NCI-H2196 treated with DMSO at 0.1 percent for 48 hours (cell line): Measurements from ENCODE around the gene KRTAP4-5.
"Not testable (repeated sequence)": the region's sequence is repeated elsewhere in the genome, so short reads cannot be mapped to it uniquely, and the experiment has no call there.

ENCODE experiments used
- DNase-seq: peaks from one replicate; lab custom pipeline; 2025; ENCODE audit not compliant: unreplicated experiment; lab: John Stamatoyannopoulos, UW

KRTAP4-5 gene

DNA sequence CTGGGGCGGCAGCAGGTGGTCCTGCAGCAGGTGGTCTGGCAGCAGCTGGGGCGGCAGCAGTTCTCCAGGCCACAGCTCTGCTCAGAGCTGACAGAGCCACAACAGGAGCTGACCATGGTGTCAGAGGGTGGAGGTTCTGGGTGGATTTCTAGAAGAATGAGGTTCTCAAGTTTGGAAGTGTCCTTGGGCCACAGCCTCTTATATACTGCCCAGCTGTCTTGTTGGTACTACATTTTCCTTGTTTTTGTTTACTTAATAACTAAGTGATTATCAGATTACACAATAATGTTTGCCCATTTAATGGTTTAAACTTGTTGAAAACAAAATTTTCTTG lies at the start of gene KRTAP4-5:
TSS of gene KRTAP4-5 (minus strand) at position 174 of the 334 bp plus-strand sequence. CDS start at position 116, 58 bp downstream.
- no peak for DNase-seq

- DNase-seq = no peak
Observed at GRCh38 chr17:41196068-41196467, 46.4 kb upstream of the KRTAP4-5 start.

DNA sequence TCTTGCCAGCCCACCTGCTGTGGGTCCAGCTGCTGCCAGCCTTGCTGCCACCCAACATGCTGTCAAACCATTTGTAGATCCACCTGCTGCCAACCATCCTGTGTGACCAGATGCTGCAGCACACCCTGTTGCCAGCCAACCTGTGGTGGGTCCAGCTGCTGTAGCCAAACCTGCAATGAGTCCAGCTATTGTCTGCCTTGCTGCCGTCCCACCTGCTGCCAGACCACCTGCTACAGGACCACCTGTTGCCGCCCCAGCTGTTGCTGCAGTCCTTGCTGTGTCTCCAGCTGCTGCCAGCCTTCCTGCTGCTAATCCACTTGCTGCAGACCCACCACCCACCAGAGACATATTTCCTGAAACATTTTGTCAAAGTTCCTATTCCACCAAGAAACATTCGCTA lies 40.7 kb upstream of the KRTAP4-5 start:
- no peak for DNase-seq

DNA sequence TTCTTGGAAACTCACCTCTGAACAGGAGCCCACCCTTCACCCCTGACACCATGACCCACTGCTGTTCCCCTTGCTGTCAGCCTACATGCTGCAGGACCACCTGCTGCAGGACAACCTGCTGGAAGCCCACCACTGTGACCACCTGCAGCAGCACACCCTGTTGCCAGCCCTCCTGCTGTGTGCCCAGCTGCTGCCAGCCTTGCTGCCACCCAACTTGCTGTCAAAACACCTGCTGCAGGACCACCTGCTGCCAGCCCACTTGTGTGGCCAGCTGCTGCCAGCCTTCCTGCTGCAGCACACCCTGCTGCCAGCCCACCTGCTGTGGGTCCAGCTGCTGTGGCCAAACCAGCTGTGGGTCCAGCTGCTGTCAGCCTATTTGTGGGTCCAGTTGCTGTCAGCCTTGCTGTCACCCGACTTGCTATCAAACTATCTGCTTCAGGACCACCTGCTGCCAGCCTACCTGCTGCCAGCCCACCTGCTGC lies 40.3 kb upstream of the KRTAP4-5 start, which contains the start of gene KRTAP9-1:
TSS of gene KRTAP9-1 (plus strand) at position 51 of the 482 bp plus-strand sequence. CDS start at position 51, 0 bp downstream.
- DNase-seq = not testable (repeated sequence)

DNA sequence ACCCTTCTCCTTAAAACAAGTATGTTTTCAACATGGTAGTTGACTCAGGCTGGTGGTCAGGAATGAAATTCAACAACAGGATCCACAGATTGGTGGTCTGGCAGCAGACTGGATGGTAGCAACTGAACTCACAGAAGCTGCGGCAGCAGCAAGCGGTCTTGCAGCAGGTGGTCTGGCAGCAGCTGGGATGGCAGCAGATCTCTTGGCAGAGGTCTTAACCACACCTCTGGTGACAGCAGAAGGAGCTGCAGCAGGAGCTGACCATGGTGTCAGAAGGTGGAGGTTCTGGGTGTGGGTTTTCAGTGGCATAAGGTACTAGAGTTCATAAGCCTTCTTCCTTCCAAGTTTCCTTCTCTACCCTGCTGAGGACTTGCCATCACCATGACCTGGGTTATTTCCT lies 37.2 kb upstream of the KRTAP4-5 start:
- no peak for DNase-seq

DNA sequence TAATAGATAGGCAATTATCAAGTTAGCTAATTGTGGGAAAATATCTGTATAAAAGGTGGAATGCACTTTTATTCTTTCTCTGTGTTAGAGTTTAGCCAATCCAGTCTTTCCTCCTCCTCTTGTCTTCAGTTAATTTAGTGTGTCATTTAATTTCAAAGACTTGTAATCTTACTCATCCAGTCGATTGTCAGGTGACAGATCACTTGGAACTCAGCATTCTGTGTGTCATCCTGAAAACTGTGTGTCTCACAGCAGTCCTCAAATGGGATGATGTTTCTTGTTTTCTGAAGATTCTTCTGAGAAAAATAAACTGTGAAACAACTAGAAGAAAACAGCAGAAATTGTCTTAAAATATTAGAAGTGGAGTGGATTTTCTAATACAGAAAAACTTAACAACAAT lies 35.4 kb upstream of the KRTAP4-5 start:
- no peak for DNase-seq

DNA sequence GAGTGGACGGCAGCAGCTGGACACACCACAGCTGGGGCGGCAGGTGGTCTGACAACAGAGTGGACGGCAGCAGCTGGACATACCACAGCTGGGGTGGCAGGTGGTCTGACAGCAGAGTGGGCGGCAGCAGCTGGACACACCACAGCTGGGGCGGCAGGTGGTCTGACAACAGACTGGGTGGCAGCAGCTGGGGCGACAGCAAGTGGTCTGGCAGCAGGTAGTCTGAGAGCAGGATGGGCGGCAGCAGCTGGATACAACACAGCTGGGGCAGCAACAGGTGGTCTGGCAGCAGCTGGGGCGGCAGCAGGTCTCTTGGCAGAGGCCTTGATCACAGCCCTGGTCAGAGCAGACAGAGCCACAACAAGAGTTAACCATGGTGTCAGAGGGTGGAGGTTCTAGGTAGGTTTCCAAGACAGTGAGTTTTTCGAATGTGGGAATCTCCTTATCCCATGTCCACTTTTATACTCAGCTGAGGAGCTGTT lies 34.9 kb upstream of the KRTAP4-5 start, which contains the start of gene KRTAP4-1:
TSS of gene KRTAP4-1 (minus strand) at position 432 of the 482 bp plus-strand sequence. CDS start at position 375, 57 bp downstream.
- no peak for DNase-seq

DNA sequence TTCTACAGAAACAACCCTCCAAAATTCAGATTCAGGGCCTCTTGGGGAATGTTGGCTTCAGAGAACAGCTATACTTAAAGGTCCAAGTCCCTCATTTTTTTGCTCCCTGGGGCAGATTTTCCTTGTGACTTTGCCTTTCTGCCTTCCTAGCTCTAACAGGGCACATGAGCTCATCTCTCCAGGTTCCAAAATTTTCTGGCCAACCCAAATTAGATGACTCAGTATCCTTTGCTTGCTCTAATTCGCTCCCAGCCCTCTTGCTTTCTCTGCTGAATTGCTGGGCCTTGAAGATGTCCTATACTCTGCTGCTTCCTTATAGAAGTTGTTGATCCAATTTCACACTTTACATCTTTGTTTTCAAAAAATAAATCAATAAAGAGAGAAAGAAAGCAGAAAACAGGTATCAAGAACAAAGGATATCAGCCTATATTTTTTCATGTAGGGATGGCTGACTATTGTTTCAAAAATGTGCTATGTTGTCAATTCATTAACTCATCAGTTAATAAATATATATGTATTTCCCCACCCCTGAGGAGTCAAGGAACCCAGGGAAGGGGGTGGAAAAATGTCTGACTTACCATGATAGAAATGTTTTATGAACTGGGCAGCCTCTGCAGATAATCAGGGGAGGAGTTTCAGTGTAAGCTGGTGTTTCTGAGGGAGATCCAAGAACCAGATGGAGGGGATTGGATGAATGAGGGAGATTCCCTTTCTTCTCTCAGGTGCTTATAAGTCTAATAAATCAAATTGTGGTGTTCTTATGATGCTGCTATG lies 29.4 kb upstream of the KRTAP4-5 start:
- no peak for DNase-seq

- DNase-seq = no peak
Observed at GRCh38 chr17:41178341-41178740, 28.7 kb upstream of the KRTAP4-5 start.

GRCh38 chr17:41177727-41178271 lies 28.2 kb upstream of the KRTAP4-5 start, which contains the start of gene KRTAP4-2:
TSS of gene KRTAP4-2 (minus strand) at chr17:41178221. CDS start at chr17:41178164, 57 bp downstream.
- no peak for DNase-seq

- no peak for DNase-seq
Observed at GRCh38 chr17:41176744-41177387, 27.2 kb upstream of the KRTAP4-5 start.

- no peak for DNase-seq
Observed at GRCh38 chr17:41171886-41172285, 22.3 kb upstream of the KRTAP4-5 start.

DNA sequence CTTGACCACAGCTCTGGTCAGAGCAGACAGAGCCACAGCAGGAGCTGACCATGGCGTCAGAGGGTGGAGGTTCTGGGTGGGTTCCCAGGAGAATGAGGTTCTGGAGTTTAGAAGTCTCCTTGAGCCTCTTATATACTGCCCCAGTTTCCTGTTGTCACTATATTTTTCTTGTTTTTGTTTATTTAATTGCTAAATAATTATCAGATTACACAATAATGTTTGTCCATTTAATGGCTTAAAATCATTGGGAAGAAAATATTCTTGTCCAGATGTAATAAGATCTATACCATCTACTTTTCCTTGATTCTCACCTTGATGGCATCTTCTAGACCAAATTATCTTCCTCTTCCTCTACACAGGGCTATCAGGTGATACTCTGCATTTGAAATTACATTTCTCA lies 18.5 kb upstream of the KRTAP4-5 start, which contains the start of gene KRTAP4-3:
TSS of gene KRTAP4-3 (minus strand) at position 101 of the 400 bp plus-strand sequence. CDS start at position 52, 49 bp downstream.
- DNase-seq = no peak

DNA sequence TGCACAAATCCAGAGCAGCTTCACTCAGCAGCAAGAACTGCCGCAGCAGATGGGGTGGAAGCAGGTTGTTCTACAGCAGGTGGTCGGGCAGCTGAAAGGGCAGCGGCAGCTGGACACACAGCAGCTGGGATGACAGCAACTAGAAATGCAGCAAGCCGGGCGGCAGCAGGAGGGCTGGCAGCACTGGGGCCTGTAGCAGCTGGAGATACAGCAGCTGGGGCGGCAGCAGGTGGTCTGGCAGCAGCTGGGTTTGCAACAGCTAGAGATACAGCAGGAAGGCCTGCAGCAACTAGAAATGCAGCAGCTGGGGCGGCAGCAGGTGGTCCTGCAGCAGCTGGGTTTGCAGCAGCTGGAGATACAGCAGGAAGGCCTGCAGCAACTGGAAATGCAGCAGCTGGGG lies 17.9 kb upstream of the KRTAP4-5 start:
- DNase-seq = no peak

- DNase-seq = no peak
Observed at GRCh38 chr17:41163828-41164227, 14.2 kb upstream of the KRTAP4-5 start.

GRCh38 chr17:41160648-41161047 lies 11.0 kb upstream of the KRTAP4-5 start, which contains the start of gene KRTAP4-4:
TSS of gene KRTAP4-4 (minus strand) at chr17:41160748. CDS start at chr17:41160691, 57 bp downstream.
- no peak for DNase-seq

DNA sequence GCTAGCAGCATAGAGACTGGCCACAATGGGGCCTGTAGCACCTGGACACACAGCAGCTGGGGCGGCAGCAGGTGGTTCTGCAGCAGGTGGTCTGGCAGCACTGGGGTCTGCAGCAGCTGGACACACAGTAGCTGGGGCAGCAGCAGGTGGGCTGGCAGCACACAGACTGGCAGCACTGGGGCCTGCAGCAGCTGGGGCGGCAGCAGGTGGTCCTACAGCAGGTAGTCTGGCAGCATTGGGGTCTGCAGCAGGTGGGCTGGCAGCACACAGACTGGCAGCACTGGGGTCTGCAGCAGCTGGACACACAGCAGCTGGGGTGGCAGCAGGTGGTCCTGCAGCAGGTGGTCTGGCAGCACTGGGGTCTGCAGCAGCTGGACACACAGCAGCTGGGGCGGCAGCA lies 10.6 kb upstream of the KRTAP4-5 start:
- not testable (repeated sequence) for DNase-seq

DNA sequence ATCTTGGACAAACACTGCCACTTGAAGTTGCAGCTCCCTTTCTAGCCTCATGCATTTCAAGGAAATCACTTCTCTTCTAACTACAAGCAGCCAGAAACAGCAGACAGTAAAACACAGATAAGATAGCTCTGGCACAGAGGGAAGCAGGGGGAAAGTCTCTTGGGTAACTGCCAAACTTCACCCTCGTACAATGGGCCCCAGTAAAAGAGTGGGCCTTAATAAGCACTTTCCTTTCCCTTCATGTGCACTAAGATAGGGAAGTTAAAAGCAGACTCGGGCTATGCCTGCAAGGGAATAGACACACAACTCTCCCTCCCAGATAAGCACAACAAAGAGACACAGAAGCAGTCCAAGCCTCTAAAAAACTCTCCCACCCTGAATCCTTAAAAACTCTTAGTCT lies 4.2 kb upstream of the KRTAP4-5 start:
- DNase-seq = no peak

GRCh38 chr17:41151525-41151924 lies 1.9 kb upstream of the KRTAP4-5 start:
- no peak for DNase-seq

DNA sequence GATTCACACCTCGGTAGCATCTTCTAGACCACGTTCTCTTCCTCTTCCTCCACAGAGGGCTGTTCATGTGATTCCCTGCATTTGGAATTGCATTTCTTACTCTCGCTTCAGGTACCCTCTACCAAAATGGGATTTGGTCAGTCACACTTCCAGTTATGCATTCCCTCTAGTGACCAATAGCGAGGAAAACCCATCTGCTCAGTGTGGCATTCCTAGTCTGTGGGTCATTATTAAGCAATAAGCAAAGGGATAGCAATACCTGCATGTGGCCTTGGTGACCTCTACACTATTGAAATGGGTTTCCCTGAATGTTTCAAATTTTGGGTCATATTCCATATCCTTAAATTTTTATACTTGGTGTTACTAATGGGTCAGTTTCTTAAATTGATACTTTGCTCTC lies 401 bp upstream of the KRTAP4-5 start:
- DNase-seq = no peak

DNA sequence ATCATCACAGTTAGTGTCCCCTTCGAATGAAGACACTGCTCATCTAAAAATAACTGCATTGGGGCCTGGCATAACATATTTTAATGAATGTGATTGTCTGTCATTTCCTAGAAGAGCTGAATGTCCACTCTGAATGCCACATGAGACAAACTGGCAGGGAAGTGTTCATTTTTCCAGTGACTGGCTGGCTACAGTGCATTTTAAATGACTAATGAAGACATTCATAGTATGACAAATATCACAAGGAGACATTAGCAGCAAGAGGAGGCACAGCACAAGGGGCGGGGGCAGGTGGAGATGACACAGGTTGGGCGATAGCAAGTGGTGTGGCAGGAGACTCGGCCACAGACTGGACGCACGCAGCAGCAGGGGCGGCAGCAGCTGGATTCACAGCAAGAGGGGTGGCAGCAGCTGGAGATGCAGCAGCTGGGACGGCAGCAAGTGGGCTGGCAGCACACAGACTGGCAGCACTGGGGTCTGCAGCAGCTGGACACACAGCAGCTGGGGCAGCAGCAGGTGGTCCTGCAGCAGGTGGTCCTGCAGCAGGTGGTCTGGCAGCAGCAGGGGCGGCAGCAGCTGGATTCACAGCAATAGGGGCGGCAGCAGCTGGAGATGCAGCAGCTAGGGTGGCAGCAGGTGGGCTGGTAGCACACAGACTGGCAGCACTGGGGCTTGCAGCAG lies 514 bp downstream of the KRTAP4-5 start:
- not testable (repeated sequence) for DNase-seq
